GM19193 (cell line): Measurements from ENCODE around the gene MTOR.

Experiments
- POLR2A ChIP-seq: IDR thresholded peaks from 4 replicates; pipeline ENCODE4 v1.6.1; 2011; ENCODE audit not compliant: insufficient read depth, insufficient read length; ENCODE audit errors: extremely low read depth

Gene MTOR

GRCh38 chr1:11116318-11116717 lies 146.0 kb downstream of the MTOR start:
- TF ChIP-seq POLR2A = no peak

GRCh38 chr1:11114966-11115365 lies 147.4 kb downstream of the MTOR start:
- TF ChIP-seq POLR2A = no peak

GRCh38 chr1:11109047-11109760 lies 153.1 kb downstream of the MTOR start:
- TF ChIP-seq POLR2A = no peak

GRCh38 chr1:11107599-11107998 lies 154.8 kb downstream of the MTOR start:
- no peak for TF ChIP-seq POLR2A

- TF ChIP-seq POLR2A = no peak
These were observed 156.8 kb downstream of the MTOR start for GRCh38 chr1:11105586-11105985.

GRCh38 chr1:11101347-11101746 lies 161.0 kb downstream of the MTOR start:
- no peak for TF ChIP-seq POLR2A

- TF ChIP-seq POLR2A = no peak
These were observed 162.2 kb downstream of the MTOR start for GRCh38 chr1:11100149-11100493.

- peak; percentile 80 for TF ChIP-seq POLR2A
These were observed 162.8 kb downstream of the MTOR start, which contains the start of gene EXOSC10 for GRCh38 chr1:11099310-11100148. TSS of gene EXOSC10 (minus strand) at chr1:11099869. CDS start at chr1:11099831, 38 bp downstream.

- no peak for TF ChIP-seq POLR2A
These were observed 163.4 kb downstream of the MTOR start for GRCh38 chr1:11098931-11099309.

GRCh38 chr1:11080931-11081330 lies 181.4 kb downstream of the MTOR start:
- no peak for TF ChIP-seq POLR2A

GRCh38 chr1:11078631-11079030 lies 183.7 kb downstream of the MTOR start:
- TF ChIP-seq POLR2A = no peak

- no peak for TF ChIP-seq POLR2A
These were observed 190.0 kb downstream of the MTOR start for GRCh38 chr1:11072216-11072917.

GRCh38 chr1:11071463-11072215 lies 190.7 kb downstream of the MTOR start:
- TF ChIP-seq POLR2A = no peak

GRCh38 chr1:11070876-11071275 lies 191.5 kb downstream of the MTOR start:
- no peak for TF ChIP-seq POLR2A
